DMS 273 (cell line): ENCODE data around the gene GMCL1.

Experiments
- DNase-seq: peaks from one replicate; lab custom pipeline; 2025; ENCODE audit not compliant: unreplicated experiment; lab: John Stamatoyannopoulos, UW

The GMCL1 gene

GRCh38 chr2:69917852-69918251, 88.4 kb downstream of the GMCL1 start:
- DNase-seq, result no peak

GRCh38 chr2:69918401-69918800, 88.9 kb downstream of the GMCL1 start:
- DNase-seq, result no peak

- no peak for DNase-seq
Measured at GRCh38 chr2:69923116-69923515, 93.7 kb downstream of the GMCL1 start.

- DNase-seq, result no peak
Measured at GRCh38 chr2:69926849-69927515, 97.5 kb downstream of the GMCL1 start.
